Right lobe of liver (tissue), 4 donors: Measurements from ENCODE around the gene BEGAIN.

Source experiments
- CTCF ChIP-seq, 4 donors: fragments of 200-600 bp in 3 of 4; fragments of 450-650 bp in 1 of 4; IDR thresholded peaks; one replicate each; pipeline versions ENCODE4 v1.5.1 to v1.8.0; 2016 to 2022; ENCODE audit warnings: antibody characterized with exemption in 4 of 4, mild to moderate bottlenecking in 2 of 4
- POLR2A ChIP-seq: fragments of 450-650 bp; IDR thresholded peaks from one replicate; pipeline ENCODE4 v1.6.1; 2017; ENCODE audit warnings: antibody characterized with exemption, mild to moderate bottlenecking
- donor health status: DM: no; HTN: no; CAD: no.
- donor health status: DM: no; HTN: no; CAD: no.
- donor health status: DM: no; HTN: yes; CAD: no.

- TF ChIP-seq CTCF (IDR thresholded peaks at IDR 0.05) (no peak), POLR2A (no peak)
Measured at GRCh38 chr14:100603341-100604120, 16.3 kb upstream of the BEGAIN start.
